GM18867 (cell line): ENCODE data around the gene POLN.
"Not testable (repeated sequence)": the region's sequence is repeated elsewhere in the genome, so short reads cannot be mapped to it uniquely, and the experiment has no call there.

Experiments used
- ATAC-seq: cut with Tn5 transposase; IDR thresholded peaks from one replicate; pipeline ENCODE4 v1.9.1; 2021; ENCODE audit warnings: mild to moderate bottlenecking, moderate library complexity; ENCODE audit not compliant: unreplicated experiment

POLN gene

DNA sequence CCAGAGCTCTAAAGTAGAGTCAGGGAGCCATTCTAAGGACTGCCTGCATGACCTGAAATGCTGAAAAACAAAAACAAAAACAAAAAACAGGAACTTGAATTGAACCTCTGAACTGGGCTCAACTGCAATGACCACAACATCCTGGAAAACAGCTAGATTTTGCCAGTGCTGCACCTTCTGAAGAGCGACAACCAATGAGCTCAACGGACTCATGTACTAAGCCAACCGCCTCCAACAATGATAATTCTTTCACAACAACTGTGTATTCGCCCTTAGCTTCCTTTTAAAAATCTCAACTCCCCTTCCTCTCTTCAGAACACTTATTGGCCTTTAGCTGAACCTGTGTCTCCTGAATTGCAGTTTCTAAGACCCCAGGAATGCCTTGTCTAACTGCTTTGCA is 69.8 kb downstream of the POLN start:
- ATAC-seq = no peak

GRCh38 chr4:2168469-2169319 is 73.2 kb downstream of the POLN start:
- ATAC-seq = no peak

DNA sequence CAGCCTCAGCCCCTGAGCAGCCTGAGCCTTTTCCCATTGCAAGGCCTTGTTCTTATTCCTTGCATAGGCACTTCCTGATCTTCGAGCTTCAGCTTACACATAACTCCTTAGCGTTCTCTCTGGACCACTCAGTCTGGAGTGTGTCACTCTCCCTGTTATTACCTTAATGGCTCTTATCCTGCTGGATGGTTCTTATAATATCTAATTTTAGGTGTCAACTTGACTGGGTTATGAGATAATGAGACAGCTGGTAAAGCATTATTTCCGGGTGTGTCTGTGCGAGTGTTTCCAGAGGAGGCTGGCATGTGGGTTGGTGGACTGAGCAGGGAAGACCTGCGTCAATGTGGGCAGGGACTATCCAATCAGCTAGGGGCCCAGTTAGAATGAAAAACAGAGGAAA is 75.7 kb downstream of the POLN start:
- ATAC-seq = no peak

DNA sequence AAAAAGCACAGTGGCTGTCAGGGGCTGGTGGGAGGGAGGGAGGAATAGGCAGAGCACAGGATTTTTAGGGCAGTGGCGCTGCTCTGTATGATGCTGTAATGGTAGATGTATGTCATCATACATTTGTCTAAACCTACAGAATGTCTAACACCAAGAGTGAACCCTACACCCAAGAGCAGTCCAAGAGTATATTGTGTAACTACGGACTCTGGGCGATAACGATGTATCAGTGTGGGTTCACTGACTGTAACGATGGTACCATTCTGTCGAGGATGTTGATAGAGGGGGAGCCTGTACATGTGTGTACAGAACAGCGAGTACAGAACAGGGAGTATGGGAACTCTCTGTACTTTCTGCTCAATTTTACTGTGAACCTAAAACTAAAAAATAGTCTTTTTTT is 76.5 kb downstream of the POLN start:
- ATAC-seq = no peak

- ATAC-seq = no peak
These were observed 78.6 kb downstream of the POLN start for GRCh38 chr4:2163311-2163821.

DNA sequence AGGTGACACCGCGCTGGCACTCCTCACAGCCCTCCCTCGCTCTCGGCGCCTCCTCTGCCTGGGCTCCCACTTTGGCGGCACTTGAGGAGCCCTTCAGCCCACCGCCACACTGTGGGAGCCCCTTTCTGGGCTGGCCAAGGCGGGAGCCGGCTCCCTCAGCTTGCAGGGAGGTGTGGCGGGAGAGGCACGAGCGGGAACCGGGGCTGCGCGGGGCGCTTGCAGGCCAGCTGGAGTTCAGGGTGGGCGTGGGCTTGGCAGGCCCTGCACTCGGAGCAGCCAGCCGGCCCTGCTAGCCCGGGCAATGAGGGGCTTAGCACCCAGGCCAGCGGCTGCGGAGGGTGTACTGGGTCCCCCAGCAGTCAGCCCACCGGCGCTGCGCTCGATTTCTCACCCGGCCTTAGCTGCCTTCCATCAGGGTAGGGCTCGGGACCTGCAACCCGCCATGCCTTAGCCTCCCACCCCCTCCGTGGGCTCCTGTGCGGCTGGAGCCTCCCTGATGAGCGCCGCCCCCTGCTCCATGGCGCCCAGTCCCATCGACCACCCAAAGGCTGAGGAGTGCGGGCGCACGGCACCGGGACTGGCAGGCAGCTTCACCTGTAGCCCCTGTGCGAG is 80.7 kb downstream of the POLN start:
- ATAC-seq = not testable (repeated sequence)

DNA sequence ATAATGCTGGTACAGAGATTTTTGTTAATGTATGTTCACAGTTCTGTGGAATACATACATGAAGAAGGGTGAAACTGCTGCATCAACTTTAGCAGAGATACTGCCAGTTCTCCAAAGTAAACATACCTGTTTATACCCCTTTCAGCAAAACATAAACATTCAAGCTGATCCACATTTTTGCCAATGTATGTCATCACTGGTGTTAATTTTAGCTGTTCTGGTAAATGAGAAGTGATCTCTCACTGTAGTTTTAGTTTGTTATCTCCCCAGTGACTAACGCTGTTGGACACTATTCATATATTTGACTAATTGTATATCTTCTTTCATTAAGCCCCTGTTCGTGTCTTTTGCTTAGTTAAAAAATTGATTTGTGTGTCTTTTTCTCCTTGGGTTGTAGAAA is 82.0 kb downstream of the POLN start:
- no peak for ATAC-seq

GRCh38 chr4:2155246-2155645 is 86.7 kb downstream of the POLN start:
- ATAC-seq = no peak

DNA sequence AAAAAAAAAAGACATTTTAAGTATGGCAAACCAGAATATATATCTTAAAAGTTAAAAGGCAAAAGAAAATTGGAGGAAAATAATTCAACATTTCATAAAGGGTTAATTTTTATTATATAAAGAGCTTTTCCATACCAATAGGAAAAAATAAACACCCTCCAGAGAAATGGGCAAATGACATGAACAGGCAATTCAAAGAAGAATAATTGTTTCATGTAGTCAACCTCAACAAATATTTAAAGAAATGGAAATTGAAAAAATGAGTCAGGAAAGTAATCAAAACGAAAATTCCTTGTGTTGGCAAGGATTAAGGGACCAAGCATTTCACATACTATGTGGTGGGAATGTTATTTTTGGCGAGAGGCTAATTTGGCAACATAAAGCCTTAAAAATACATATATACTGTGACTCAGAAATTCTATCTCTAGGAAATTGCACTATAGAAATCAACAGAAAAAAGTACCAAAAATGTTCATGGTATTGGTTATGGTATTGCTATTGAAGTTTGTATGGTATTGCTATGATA is 87.6 kb downstream of the POLN start:
- no peak for ATAC-seq

GRCh38 chr4:2151544-2151943 is 90.4 kb downstream of the POLN start:
- no peak for ATAC-seq

GRCh38 chr4:2150076-2150475 is 91.8 kb downstream of the POLN start:
- no peak for ATAC-seq

- no peak for ATAC-seq
These were observed 99.1 kb downstream of the POLN start for GRCh38 chr4:2142630-2143427.

GRCh38 chr4:2141762-2142451 is 100.0 kb downstream of the POLN start:
- ATAC-seq = no peak

GRCh38 chr4:2141022-2141761 is 100.7 kb downstream of the POLN start:
- no peak for ATAC-seq

DNA sequence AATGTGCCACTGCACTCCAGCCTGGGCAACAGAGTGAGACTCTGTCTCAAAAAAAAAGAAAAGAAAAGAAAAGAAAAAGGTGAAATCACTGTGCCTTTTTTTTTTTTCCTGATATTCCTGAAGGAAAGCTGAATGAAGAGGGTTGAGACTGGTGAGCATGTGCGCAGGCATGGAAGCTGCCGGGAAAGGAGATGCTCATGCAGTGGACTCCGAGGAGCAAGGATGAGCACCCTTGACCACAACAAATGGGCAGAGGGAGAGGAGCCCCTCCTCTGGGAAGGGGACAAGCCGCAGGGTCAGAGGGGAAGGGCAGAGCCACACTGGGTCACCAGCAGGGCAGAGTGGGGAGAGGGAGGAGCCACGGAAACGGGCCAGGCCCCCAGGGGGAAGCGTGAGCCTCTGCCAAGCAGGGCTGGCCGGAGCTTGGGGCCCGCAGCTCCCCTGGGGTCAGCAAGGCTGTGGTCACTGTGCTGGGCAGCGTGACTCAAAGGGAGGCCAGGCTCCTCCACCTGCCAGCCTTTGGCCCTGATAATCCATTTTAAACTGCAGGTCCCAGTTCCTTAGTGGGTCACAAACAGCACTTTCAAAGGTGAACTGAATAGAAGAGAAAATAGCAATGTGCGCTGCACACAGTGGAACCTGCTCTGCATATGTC is 102.9 kb downstream of the POLN start:
- no peak for ATAC-seq

GRCh38 chr4:2136726-2137125 is 105.2 kb downstream of the POLN start:
- no peak for ATAC-seq

DNA sequence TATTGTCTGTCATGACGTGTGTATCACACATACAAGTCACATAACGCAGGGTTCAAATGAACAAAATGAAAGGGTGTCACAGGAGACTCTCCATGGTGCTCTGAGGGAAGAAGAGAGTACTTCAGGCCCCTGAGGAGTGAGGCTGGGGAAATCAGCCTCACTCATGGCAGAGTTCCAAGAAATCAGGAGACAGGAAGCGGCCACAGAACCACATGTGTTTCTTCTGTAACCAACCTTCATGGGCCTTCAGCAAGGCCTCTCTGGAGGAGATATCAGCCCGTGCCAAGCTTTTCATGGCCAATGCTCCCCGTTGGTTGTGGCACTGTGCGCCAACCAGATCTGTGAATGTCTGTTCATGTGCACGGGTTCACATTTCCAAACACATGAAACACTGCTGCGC is 106.8 kb downstream of the POLN start:
- ATAC-seq = no peak

- no peak for ATAC-seq
These were observed 109.5 kb downstream of the POLN start for GRCh38 chr4:2132438-2132837.

GRCh38 chr4:2127609-2128332 is 114.2 kb downstream of the POLN start:
- ATAC-seq = no peak
